Activated effector memory CD4-positive, alpha-beta T cell treated with Interleukin-2 at 50 U/mL for 16 hours (primary cell): ENCODE results near the gene MED13L.
"Not testable (repeated sequence)": the region's sequence is repeated elsewhere in the genome, so short reads cannot be mapped to it uniquely, and the experiment has no call there.

Source experiments
- DNase-seq: peaks from one replicate; pipeline ENCODE4 v3.0.0-alpha.2; 2020

The MED13L gene

DNA sequence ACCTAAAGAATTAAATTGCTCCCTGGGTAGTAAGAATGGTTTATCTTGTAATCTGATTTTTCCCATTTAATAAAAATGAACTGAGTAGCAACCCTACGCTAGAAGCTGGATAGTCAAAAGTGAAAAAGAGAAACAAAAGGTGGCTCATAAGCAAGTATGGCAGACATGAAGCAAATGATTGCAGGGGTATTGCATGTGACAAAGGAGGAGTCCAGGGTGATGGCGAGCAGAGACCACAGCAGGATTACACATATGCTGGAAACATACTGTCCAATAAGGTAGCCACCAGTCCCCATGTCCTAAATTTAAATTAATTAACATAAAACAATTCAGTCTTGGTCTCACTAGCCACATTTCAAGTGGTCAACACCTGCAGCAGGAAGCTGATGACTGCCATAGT lies 283.8 kb downstream of the MED13L start:
- no peak for DNase-seq

DNA sequence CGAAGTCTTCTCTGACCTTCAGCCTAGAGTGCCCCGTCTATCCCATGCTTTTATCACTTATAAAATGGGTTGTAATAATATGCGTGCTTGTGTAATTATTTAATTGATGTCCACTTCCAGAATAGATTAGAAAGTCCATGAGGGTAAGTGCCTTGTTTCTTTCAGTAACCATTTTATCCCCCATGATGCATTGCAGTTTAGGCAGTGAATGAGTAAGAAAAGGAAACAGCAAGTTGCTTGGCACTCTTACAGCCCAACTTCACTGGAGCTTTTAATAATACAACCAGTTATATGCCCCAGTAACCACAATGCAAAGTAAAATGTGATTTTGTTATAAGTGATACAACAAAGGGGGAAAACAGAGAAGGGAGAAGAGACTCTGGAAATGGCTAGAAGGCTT lies 287.3 kb downstream of the MED13L start:
- DNase-seq: no peak

DNA sequence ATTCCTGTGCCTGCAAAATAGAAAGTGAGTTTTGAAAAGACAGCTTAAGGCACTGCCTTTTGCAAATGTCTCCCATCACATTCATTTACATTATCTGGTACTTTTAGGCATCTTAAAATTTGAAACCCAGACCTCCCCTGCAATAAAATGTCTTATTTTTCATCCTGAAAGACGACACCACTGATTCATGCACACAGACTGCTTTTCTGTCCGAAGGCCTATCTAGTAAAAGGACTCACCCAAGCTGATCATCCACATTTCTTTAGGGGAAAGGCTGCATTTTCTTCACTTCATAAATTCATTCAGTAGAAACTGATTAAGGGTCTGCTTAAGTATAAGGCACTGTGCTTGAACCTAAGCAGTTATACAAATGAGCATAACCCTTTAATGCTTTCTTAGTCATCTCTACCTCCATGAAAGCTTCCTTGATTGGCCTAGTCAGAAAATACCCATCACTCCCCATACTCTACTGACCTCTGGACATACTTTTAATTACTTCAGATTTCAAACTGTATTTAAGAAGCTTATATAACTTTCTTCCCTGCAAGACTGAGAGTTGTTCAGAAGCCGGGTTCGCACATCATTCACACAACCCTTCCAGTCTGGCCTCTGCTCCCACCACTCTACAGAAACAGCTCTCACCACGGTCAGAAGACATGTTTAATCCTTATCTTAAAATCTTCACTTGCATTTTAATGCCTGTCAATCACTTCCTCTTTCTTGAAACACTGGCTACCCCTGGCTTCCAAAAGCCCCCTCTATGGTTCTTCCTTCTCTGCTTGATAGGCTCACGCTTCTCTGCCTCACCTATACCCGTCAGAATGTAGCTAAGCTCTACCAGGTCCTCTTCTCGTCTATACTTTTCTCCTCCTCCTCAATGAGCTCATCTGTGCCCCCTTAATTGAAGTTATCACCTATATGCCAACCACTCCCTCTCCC lies 288.6 kb downstream of the MED13L start:
- no peak for DNase-seq

DNA sequence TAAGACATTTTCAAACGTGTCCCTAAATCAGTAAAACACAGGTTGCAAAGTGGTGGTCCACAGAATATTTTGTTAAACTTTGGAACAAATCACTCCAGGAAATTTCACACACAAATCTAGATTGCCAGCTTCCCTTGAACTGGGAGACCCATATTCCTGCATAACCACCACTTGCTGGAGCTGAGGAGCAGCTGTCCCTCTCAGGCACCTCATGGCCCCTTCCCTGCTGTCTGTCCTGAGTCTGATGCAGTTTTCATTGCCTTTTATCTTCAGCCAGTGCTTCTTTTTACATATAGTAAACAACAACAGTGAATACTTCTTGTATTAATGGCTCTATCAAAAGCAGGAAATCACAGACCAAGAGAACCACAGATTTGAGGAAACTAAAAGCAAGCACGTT lies 289.3 kb downstream of the MED13L start:
- no peak for DNase-seq

DNA sequence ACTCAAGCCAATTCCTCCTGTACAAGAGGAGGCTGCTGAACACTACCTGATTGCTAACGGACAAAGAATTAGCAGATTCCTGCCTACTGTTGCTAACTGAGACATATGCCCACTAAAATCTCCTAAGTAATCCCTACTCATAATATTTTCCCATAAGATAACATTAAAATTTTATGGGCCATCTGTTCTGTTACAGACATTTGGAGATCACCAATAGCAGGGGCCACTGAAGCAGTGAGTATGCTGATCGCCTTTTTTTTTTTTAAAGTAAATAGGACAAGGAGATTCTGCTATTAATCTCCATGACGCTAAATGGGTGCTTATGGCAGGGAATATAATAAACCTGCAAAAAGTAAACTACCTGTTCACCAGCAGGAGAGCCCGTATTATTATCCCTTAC lies 292.9 kb downstream of the MED13L start:
- no peak for DNase-seq

DNA sequence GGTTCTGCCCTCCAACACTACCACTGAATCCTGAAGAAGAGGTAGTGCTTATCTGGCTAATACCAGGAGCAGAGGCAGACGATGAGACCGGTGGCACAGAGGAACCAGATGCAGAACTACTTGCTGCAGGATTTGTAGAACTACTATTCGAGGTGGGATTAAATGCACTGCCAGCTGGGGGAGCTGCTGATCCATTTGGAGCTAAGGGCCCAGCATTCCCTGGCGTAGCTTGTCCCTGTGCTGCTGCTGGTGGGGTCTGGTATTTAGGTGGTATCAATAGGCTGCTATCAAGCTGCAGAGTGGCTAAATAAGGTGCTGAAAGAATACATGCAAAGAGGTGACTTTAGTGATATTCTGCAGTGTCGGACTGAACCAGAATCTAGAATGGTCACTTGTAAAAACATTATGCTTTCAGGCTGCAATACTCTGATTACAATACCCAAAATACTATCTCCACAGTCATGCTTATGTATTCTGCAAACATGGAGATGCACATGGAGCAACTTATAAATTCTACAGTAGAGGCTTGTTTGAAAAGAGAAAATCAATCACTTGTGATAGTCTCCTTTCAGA lies 294.2 kb downstream of the MED13L start:
- no peak for DNase-seq

DNA sequence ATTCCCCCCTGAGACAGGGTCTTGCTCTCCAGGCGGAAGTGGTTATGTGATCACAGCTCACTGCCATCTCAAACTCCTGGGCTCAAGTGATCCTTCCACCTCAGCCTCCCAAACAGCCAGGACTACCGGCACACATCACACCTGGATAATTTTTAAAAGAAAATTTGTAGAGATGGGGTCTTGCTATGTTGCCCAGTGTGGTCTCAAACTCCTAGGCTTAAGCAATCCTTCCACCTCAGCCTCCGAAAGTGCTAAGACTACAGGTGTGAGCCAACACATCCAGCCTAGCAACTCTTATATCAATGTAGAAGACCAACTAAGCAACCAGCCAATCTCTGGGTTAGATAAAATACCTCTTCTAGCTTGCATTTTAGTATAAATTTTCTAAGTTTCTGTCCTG lies 297.2 kb downstream of the MED13L start:
- DNase-seq: no peak

DNA sequence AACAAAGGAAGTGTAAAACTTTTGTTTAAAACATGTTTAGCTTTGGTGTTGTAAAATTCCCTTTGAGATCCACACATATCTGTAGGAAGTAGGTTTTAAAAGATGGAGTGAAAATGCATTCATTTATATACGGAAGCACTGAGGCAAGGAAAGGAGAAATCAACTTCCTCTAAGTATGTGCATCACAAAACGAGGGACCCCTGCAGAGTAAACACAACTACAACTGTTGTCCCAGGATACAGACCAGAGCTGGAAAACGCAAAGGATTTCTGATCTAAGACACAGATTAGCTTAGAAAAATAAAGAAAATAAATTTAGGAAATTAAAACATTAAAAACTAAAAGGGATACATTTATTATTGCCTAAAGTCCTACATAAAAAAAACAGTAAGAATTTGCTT lies 297.6 kb downstream of the MED13L start:
- no peak for DNase-seq

DNA sequence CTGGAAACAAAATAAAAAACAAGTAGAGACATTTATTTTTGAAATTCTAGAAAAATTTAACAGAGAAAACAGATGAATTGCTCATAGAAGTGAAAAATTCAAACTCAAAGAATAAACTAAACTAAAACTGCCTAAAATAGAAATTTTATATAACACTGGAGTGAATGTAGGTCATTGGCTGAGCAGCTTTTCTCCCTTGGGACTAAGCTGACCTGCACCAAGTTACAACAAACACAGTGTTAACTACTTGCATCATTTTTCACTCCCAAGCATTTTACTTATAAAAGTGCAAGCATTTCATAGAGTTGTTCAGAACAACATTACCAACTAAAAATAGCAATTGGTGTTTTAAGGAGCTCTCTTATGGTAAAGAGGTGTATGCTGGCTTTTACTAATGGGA lies 298.1 kb downstream of the MED13L start:
- DNase-seq: no peak

DNA sequence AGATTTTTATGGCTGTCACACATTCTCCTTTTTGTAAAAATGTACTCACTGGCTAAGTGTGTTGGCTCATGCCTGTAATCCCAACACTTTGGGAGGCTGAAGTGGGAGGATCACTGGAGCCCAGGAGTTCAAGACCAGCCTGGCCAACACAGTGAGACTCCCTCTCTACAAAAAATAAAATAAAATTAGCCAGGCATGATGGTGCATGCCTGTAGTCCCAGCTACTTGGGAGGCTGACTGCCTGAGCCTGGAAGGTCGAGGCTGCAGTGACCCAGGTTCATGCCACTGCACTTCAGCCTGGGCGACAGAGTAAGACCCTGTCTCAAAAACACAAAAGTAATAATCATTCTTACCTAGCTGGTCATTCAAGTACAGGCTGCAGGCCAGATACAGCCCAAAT lies 300.7 kb downstream of the MED13L start:
- DNase-seq: not testable (repeated sequence)

DNA sequence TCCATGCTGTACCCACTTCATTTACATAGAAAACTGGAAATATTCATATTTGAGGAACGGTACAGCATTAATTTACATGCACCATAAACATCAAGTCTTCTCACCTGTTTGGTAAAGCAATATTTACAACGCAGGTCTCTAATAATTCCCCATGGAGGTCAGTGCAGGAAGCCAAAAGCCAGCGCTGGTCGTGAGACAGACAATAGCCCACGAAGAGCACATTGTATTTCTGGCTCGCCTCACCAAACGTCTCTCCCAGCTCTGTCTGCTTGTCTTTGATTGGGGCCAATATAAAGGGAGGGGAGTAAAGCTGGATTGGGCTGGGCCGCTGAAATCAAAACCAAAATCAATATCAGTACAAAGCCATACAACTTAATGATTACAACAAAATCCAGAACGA lies 302.1 kb downstream of the MED13L start:
- no peak for DNase-seq

DNA sequence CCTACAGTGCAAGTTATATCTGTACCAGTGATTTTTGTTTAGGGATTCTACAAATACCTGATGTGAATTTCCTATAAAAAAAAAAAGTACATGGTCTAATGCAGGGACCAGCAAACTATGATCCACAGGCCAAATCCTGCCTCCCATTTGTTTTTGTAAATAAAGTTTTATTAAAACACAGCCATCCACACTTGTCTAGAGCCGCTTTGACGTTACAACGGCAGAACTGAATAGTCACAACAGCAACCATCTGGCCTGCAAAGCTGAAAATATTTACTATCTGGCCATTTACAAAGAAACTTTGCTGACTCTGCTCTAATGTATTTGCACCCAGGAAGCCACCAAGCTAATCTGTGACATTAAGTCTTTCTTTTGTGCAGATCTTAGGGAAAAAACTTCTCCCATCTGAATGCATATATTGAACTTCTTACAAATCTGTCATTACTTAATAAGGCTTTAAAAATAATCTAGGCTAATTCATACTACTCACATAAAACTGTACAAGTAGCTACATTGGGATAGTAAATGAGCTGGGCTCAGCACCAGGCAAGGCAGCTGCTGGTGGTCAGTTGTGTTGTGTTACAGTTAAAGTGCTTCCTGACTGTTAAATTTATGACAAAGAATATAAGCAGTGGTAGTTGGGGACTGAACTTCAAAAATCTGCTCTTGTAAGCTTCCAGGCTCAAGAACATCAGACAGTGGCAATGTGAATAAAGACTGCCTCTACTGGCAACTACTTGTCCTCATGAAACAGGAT lies 303.3 kb downstream of the MED13L start:
- DNase-seq: no peak

DNA sequence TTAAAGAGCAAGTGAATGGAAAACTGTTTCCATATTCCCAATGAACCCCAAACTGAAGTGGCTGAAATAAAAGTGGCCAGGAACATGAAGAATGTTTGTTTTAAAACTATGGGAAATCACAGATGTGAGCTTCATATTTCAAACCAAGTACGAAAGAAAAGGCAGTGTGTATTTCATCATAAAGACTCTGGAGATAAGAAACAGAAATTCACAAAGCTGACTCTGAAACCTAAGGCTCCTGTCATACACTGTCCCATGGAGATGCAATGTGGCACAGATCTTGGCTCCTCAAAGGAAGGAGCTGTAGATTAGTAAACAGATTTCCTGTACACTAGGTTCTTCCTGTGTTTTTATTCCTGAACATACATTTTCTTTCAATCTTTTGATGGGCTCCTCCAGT lies 304.4 kb downstream of the MED13L start:
- no peak for DNase-seq

DNA sequence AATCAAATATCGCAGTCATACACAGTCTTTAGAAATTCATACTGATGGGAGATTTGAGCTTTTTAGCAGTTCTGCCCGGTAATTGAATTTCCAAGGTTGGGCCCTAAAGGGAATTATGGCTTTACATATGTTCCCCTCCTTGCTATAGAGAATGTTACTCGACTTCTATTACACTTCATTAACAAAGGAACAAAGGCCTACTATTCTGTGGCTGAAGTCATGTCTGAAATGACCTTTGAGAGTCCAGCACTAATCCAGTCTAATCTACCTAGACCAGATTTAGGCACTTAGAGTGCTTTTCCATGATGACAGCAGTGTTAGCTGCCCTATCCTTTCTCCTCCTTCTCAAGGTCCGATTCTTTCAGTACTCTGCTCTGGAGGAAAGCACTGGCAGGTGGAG lies 305.3 kb downstream of the MED13L start:
- no peak for DNase-seq

DNA sequence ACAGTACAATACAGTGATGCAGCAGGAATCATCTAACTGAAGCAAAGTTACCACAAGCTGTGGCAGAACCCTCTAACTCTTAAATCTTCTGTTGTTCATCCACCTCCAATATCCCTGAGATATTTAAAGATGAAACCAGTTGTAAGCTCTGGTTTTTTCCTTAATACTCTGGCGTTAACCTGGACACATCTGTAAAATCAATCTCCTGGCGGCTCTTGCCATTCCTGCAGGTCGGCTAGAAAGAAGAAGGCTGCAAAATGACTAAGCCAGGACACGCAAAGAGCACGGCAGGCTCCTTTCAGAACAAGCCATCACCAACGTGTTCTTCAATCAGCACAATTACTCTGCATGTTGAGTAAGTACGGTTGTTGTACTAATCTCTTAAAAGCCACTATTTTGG lies 309.3 kb downstream of the MED13L start:
- DNase-seq: no peak

DNA sequence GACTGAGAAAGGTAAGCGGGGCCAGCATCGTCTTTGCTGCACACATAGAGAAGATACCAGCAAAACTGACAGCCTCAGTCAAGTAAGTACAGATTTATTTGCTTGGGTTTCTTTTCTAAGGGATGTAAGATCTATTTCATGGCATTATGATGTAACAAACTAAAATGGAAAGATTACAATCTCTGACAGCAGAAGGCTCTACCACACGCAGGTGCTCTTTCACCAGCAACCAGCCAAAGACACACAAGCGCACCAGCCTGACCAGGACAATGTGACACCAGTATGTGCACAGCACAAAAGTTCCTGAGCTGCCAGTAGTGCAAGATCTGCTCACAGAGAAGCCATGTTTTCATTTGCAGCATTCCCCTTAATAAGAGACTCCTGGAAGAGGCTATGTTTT lies 311.1 kb downstream of the MED13L start:
- no peak for DNase-seq

DNA sequence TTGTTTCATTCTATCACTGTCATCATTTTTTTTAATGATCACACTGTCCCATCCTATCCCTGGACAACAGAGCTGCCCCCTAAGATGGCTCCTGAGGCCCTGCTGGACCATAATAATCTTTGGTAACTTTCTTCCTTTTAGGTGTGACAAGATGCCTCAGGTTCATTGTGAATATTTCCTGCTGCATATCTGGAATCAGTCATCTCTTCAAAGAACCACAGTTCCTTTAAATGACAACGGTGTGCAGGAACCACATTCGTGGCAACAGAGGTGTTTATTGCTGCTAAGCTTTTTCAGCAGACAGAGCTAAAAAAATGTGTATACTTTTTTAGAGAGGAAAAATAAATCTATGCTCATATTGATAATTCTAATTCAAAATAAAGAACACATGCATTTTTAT lies 312.9 kb downstream of the MED13L start:
- DNase-seq: no peak

DNA sequence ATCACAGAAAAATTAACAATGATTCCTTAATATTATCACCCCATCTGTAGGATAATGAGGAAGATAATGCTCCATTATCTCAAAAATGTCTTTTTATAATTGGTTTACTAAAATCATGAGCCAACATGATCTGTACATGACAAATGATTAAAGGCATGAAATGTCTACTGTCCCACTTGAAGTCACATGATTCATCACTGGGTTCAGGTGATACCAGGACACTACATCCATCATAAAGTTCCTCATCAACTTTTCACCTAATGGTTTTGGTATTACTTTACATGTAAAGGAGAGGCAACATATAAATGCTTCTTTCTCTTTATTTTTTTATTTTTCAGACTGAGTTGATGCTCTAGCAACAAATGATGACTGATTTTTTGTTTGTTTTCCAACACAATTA lies 313.3 kb downstream of the MED13L start:
- no peak for DNase-seq

DNA sequence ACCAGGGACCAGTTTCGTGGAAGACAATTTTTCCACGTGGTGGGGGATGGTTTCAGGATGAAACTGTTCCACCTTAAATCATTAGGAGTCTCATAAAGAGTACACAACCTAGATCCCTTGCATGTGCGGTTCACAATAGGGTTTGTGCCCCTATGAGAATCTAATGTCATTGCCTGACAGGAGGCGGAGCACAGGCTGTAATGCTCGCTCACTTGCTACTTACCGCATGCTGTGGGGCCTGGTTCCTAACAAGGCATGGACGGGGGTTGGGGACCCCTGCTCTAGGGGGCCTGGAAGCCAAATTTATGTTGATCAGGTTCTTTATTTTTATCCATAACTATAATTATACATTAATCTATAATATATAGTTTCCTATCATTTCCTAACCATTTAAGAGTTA lies 315.3 kb downstream of the MED13L start:
- no peak for DNase-seq

DNA sequence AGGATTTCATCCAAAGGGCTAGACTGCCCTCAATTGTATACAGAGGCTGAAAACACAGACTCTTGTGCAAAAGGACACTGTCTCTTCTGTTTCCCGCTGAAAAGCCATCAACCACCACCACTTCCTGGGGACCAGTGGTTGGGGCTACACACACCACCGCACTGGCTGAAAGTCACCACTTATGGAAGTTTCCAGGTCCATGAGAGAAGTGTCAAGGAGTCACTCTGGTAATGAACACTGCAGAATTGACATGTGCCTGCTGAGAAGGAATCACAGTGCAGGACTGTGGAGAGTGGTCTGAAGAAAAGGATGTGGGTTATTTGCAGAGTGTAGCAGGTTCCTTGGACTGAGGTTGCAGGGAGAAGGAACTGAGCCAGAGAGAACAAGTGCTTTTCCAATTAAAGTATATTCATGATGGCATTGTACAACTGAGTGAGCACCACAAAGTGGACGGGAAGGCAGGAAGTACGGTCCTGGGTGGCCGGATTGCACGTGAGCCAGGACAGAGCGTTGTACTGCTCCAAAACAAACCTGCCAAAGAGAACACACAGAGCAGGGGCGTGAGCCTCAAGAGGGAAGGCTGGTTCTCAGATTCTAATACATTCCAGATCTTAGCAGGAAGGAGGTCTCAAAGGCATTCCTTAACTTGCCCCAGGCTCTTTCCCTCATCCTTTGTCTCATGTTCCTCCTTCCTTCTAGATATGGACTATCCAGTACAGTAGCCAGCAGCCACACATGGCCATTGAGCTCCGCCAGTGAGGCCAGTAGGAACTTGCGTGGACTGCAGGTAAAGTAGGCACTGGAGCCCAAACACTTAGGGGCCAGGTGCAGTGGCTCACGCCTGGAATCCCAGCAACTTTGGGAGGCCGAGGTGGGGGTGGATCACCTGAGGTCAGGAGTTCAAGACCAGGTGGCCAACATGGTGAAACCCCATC lies 316.4 kb downstream of the MED13L start:
- no peak for DNase-seq

DNA sequence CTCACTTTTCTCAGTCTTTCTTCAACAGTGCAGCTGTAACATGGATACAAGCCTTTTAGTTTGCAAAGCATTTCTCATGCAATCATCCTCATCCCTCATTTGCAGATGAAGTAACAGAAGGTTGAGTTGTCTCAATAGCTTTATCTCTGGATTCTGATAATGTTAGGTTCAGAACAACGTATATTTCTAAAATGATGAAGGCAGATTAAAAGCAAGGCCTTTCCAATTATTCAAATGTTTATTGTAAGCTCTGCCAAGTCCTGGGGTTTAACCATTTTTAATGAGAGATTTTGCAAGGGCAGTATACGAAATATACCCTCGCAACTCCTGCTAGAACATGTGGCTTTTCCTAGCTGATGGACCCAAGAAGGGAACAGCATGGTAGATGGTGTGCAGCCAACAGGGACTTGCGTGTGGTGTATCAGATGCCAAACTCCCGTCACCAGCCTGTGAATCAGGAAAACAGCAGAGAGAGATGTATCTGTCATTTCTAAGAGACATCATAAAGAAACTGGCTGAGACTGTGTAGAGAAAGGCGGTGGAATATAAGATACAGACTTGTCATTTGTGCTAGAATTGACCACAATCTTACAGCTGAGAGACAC lies 319.7 kb downstream of the MED13L start:
- no peak for DNase-seq

DNA sequence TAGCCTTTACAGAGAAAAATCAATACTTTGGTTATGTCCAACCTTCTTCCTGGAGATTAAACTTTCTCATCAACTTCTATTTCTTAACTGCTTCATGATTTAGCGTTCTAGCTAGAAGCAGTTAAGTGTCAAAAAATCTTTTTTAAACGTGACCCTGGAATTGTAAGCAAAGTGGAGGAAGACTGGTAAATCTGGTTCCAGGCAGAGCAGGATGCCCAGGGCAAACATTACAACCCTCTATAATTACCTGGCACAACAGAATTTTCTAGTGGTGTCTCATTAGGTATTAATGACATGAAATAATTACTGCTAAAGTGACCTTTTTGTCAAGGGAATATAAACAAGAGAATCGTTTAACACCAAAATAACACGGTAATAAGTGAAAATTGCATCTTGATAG lies 320.8 kb downstream of the MED13L start:
- DNase-seq: no peak
